Endodermal cell (in vitro differentiated cells): ENCODE results near the gene PTPN1. TPM values are rescaled to one million over a fixed set of nuclear protein-coding genes. Genes with fewer than 3 reads are reported as not detected.
A peak's percentile ranks its signal among the peaks of the same experiment; 100 is the strongest.

Experiments used
- DNase-seq: peaks from one replicate; pipeline ENCODE4 v3.0.0-alpha.2; 2017
- H3K27ac ChIP-seq: 2 replicates; pipeline ENCODE4 v1.5.1; 2013; ENCODE audit warnings: mild to moderate bottlenecking, low read depth, low read length, moderate library complexity
- H3K27me3 ChIP-seq: 2 replicates; pipeline ENCODE4 v1.6.1; 2013; ENCODE audit warnings: mild to moderate bottlenecking, low read length, moderate library complexity; ENCODE audit not compliant: insufficient read depth, control insufficient read depth, poor library complexity, severe bottlenecking
- H3K36me3 ChIP-seq: 2 replicates; pipeline ENCODE4 v1.7.0; 2013; ENCODE audit warnings: mild to moderate bottlenecking, low read length, moderate library complexity; ENCODE audit not compliant: control insufficient read depth, insufficient read depth
- H3K4me1 ChIP-seq: one replicate; pipeline ENCODE4 v1.7.0; 2013; ENCODE audit warnings: low read length; ENCODE audit not compliant: control insufficient read depth, insufficient read depth
- H3K4me3 ChIP-seq: 2 replicates; pipeline ENCODE4 v1.5.1; 2013; ENCODE audit warnings: mild to moderate bottlenecking, low read length, moderate library complexity
- H3K9ac ChIP-seq: 2 replicates; pipeline ENCODE4 v1.6.1; 2013; ENCODE audit warnings: mild to moderate bottlenecking, low read length, moderate library complexity; ENCODE audit not compliant: poor library complexity, severe bottlenecking; ENCODE audit errors: extremely low read depth
- H3K9me3 ChIP-seq: 2 replicates; pipeline ENCODE4 v1.6.1; 2013; ENCODE audit warnings: mild to moderate bottlenecking, low read length, moderate library complexity; ENCODE audit not compliant: control insufficient read depth
- H3K27ac Mint-ChIP-seq: 2 replicates; pipeline ENCODE4 v1.8.0; 2020; ENCODE audit warnings: mixed read lengths
- H3K27me3 Mint-ChIP-seq: 2 replicates; pipeline ENCODE4 v1.8.0; 2021; ENCODE audit warnings: mild to moderate bottlenecking, mixed read lengths; ENCODE audit not compliant: insufficient read depth
- H3K36me3 Mint-ChIP-seq: 2 replicates; pipeline ENCODE4 v1.8.0; 2020; ENCODE audit warnings: low read depth, mixed read lengths
- H3K4me1 Mint-ChIP-seq: 2 replicates; pipeline ENCODE4 v1.8.0; 2020; ENCODE audit warnings: mixed read lengths
- H3K4me3 Mint-ChIP-seq: 2 replicates; pipeline ENCODE4 v1.8.0; 2020; ENCODE audit warnings: mild to moderate bottlenecking, moderate library complexity, mixed read lengths
- H3K9me3 Mint-ChIP-seq: 2 replicates; pipeline ENCODE4 v1.8.0; 2020; ENCODE audit warnings: mild to moderate bottlenecking, mixed read lengths
- WGBS, 2 experiments: methylation state at CpG; one replicate each; pipeline versions ENCODE4 v1.1.5 to v1.1.7; 2013; ENCODE audit warnings: missing lambda C conversion rate in 2 of 2, mixed read lengths in 1 of 2; ENCODE audit not compliant: insufficient coverage in 1 of 2, insufficient read length in 1 of 2; 5-methylcytosine and 5-hydroxymethylcytosine counted together
- total RNA-seq, 2 donors: library from RNA; stranded (reverse); fragmentation: NEBNext Ultra II Directional in 1 of 2; extraction: Animal tissue kit (Norgen Biotek cat#: 25700) in 1 of 2; gene quantifications; 2 replicates in 1 of 2; 3 replicates in 1 of 2; pipeline ENCODE4 v1.2.1, GENCODE V29; 2021
- TF ChIP-seq, protein P1 (sequence below): fragments of 200-600 bp; sonication (generic); conservative IDR thresholded peaks from 2 replicates; pipeline ENCODE4 v1.5.0; 2021; ENCODE audit warnings: antibody characterized with exemption, mild to moderate bottlenecking

Gene PTPN1
- total RNA-seq, 2 donors from 2014 or later = 25.4 to 28.7 TPM

DNA sequence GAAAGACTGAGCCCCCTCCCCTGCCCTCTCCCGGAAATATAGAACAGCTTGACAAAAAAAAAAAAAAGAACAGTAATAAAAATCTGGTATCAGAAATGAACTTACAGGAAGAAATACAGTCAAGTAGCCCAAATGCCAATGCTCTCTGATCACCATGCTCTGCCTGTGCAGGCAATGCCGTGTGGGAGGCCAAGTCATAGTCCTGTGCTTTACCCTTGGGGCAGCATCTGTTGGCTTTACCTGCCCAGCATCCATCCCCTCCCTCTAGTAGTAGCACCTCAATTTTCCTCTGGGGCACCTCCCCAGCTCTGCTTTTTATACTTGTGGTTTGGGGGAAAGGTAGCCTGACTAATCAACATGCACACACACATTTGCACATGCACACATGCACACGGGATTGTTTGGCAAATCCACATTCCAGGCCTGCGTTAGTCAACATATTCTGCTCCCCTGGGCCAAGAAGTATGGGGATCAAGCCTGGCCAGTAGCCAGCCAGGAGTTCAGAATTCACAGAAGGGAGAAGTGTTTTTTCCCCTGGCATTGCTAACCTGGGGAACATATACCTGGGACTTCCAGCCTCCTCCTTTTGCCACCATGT is 111.0 kb downstream of the PTPN1 start:
- TF ChIP-seq, protein P1, sequence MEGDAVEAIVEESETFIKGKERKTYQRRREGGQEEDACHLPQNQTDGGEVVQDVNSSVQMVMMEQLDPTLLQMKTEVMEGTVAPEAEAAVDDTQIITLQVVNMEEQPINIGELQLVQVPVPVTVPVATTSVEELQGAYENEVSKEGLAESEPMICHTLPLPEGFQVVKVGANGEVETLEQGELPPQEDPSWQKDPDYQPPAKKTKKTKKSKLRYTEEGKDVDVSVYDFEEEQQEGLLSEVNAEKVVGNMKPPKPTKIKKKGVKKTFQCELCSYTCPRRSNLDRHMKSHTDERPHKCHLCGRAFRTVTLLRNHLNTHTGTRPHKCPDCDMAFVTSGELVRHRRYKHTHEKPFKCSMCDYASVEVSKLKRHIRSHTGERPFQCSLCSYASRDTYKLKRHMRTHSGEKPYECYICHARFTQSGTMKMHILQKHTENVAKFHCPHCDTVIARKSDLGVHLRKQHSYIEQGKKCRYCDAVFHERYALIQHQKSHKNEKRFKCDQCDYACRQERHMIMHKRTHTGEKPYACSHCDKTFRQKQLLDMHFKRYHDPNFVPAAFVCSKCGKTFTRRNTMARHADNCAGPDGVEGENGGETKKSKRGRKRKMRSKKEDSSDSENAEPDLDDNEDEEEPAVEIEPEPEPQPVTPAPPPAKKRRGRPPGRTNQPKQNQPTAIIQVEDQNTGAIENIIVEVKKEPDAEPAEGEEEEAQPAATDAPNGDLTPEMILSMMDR = no peak
- H3K4me3 ChIP-seq = no peak overlapping the region
- no peaks in the 10 kb centered on the region for H3K27me3 ChIP-seq
- no peak overlapping the region for H3K4me3 Mint-ChIP-seq
- H3K9me3 ChIP-seq = peaks cover 10% of the 10 kb centered on the region
- no peak overlapping the region for H3K27ac ChIP-seq
- H3K4me1 Mint-ChIP-seq = no peaks in the 10 kb centered on the region
- DNase-seq = no peak
- H3K4me1 ChIP-seq = no peaks in the 10 kb centered on the region
- no peaks in the 10 kb centered on the region for H3K36me3 ChIP-seq
- no peak overlapping the region for H3K27ac Mint-ChIP-seq
- peaks cover 12% of the 10 kb centered on the region for H3K9me3 Mint-ChIP-seq
- no peaks in the 10 kb centered on the region for H3K27me3 Mint-ChIP-seq
- WGBS, 2 experiments = 86 to 89% methylated on average over 1 to 4 of the region's 4 CpGs
- no peaks in the 10 kb centered on the region for H3K36me3 Mint-ChIP-seq
- no peak overlapping the region for H3K9ac ChIP-seq

DNA sequence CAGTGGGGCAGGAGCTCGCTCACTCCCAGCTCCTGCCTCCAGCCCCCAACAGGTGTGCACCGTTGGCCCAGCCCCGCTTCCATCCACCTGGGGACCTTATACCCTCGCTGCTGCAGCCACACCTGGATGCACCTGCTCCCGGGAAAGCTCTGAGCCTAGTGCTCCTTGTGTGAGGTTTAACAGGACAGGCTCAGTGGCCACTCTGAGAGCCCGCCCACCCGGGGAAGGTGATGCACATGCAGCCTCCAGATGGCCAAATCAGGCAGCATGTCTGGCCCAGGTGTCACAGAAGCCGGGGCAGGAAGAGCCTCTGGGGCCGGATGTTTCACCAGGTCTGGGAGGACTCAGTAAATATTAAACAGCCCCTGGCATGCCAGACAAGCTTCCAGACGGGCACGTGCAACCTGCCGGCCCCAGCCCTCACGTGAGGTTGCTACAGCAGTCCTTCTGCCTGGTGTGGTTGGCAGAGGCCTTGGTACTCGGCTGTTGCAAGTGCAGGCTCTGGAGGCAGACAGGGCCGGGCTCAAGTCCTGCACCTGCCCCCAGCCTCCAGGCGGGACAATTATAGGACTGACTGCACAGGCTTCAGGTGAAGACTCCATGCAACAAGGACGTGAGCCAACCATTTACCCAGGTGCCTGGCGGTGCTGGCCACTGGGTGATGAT is 114.3 kb downstream of the PTPN1 start:
- TF ChIP-seq, protein P1 = no peak
- DNase-seq = no peak
- no peak overlapping the region for H3K27ac Mint-ChIP-seq
- H3K4me3 Mint-ChIP-seq = no peak overlapping the region
- H3K36me3 Mint-ChIP-seq = no peaks in the 10 kb centered on the region
- Histone ChIP-seq H3K27ac (no peak overlapping the region), H3K36me3 (no peaks in the 10 kb centered on the region), H3K27me3 (no peaks in the 10 kb centered on the region), H3K4me3 (no peak overlapping the region), H3K9ac (no peak overlapping the region), H3K4me1 (peaks cover 8% of the 10 kb centered on the region), H3K9me3 (peaks cover 10% of the 10 kb centered on the region)
- no peaks in the 10 kb centered on the region for H3K27me3 Mint-ChIP-seq
- H3K9me3 Mint-ChIP-seq = peaks cover 12% of the 10 kb centered on the region
- peaks cover 7% of the 10 kb centered on the region for H3K4me1 Mint-ChIP-seq
- WGBS, 2 experiments = 92 to 96% methylated on average over 13 to 18 of the region's 18 CpGs

DNA sequence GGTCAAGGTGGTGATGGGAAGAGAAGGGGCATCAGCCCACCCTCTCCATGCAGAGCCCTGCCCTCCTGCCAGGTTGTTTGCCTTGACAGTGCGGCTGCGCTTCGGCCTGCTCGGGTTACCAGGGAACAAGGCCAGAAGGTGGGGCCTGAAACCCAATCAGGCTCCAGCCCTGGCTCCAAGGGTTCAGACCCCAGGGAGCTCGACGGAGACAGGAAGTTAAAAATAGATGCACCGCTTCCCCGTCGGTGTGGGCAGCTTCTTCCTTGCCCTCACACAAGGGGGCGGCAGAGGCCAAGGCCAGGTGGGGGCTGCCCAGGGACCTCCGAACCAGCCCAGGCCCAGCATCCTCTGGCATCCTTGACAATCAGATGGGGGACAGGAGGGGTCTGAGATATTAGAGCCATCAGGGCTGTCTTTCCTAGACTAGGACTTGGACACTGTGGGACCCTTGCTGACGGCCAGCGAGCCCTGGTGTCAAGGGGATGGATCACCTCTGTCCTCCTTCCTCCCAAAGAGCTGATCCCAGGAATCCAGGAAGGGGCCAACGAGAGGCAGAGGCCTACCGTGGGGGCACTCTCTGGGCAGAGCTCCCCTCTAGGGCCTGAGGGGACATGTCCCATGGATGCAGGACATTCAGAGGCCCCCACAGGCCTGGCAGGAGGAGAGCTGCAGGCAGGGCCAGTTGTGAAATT is 115.9 kb downstream of the PTPN1 start:
- Mint-ChIP-seq H3K36me3 (no peaks in the 10 kb centered on the region), H3K9me3 (peaks cover 6% of the 10 kb centered on the region), H3K27me3 (no peaks in the 10 kb centered on the region), H3K4me1 (peaks cover 7% of the 10 kb centered on the region), H3K27ac (peak overlapping the region; percentile 30), H3K4me3 (no peak overlapping the region)
- TF ChIP-seq, protein P1 = peak; percentile 88
- no peak overlapping the region for H3K9ac ChIP-seq
- H3K27ac ChIP-seq = no peak overlapping the region
- peaks cover 8% of the 10 kb centered on the region for H3K4me1 ChIP-seq
- peaks cover 3% of the 10 kb centered on the region for H3K9me3 ChIP-seq
- H3K4me3 ChIP-seq = no peak overlapping the region
- DNase-seq = peak; percentile 96
- 64 to 68% methylated on average over 8 to 15 of the region's 15 CpGs for WGBS, 2 experiments
- H3K27me3 ChIP-seq = no peaks in the 10 kb centered on the region
- H3K36me3 ChIP-seq = no peaks in the 10 kb centered on the region
